HL-60 (cell line): ENCODE results near the gene TOP3A.

Experiments
- DNase-seq, 2 experiments: peaks; one replicate each; pipeline ENCODE4 v3.0.0-alpha.2; 2010 to 2020; ENCODE audit warnings: low read depth in 1 of 2, low spot score in 1 of 2
- H3K27ac ChIP-seq: fragments of 250-450 bp; sonication (Bioruptor Pico); replicated peaks from 2 replicates; pipeline ENCODE4 v1.5.1; 2020; ENCODE audit warnings: mild to moderate bottlenecking, moderate library complexity
- H3K27me3 ChIP-seq: fragments of 250-450 bp; sonication (Bioruptor Pico); 2 replicates; pipeline ENCODE4 v1.5.1; 2021; ENCODE audit warnings: mild to moderate bottlenecking, moderate library complexity; ENCODE audit not compliant: insufficient read depth, poor library complexity, severe bottlenecking
- H3K4me3 ChIP-seq: replicated peaks from 2 replicates; pipeline ENCODE4 v1.5.1; 2011; ENCODE audit warnings: mild to moderate bottlenecking, control low read depth, low read length; ENCODE audit not compliant: insufficient read depth
- GABPA ChIP-seq: IDR thresholded peaks from 2 replicates; pipeline ENCODE4 v1.6.1; 2012; ENCODE audit warnings: low read depth
- POLR2AphosphoS5 ChIP-seq: IDR thresholded peaks from 2 replicates; pipeline ENCODE4 v1.6.1; 2012; ENCODE audit warnings: low read depth
- REST ChIP-seq: IDR thresholded peaks from 2 replicates; pipeline ENCODE4 v1.6.1; 2012; ENCODE audit warnings: low read depth; ENCODE audit not compliant: insufficient replicate concordance
- SPI1 ChIP-seq: IDR thresholded peaks from 2 replicates; pipeline ENCODE4 v1.6.1; 2012; ENCODE audit warnings: low read depth, mild to moderate bottlenecking, borderline replicate concordance
- TF ChIP-seq, protein P1 (sequence below): IDR thresholded peaks from one replicate; pipeline ENCODE4 v1.5.1; 2011; ENCODE audit warnings: low read length, control low read depth, inconsistent platforms; ENCODE audit not compliant: insufficient read depth

The TOP3A gene

DNA sequence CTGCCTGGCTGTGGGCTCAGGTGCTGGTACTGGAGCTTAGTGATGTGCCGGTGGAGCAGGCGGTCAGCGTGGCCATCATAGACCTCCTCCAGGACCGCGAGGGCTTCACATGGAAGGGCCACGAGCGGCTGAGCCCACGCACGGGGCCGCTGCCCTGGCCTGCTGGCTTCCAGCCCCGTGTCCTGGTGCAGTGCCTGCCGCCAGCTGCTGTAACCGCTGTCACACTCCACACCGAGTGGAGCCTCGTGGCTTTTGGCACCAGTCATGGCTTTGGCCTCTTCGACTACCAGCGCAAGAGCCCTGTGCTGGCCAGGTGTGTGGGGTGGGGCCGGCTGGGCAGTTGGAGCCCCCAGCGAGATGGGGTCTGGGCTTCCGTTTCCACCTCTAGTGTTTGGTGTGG is 77.3 kb downstream of the TOP3A start:
- DNase-seq: no peak
- no peak for TF ChIP-seq SPI1
- no peak for TF ChIP-seq POLR2AphosphoS5
- H3K27ac ChIP-seq: no peak overlapping the region
- H3K4me3 ChIP-seq: no peak overlapping the region
- no peaks in the 10 kb centered on the region for H3K27me3 ChIP-seq

DNA sequence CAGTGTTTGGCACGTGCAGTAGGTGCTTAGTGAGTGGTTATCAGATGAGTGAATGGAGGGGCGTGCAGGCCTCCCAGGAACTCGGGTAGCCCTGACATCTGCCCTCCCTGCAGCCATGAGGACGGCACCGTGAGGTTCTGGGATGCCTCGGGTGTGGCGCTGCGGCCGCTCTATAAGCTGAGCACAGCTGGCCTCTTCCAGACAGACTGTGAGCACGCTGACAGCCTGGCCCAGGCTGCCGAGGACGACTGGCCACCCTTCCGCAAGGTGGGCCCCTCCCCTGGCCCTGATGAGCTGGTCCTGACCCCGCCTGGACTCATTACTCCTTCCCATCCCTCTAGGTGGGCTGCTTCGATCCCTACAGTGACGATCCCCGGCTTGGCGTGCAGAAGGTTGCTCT is 78.3 kb downstream of the TOP3A start:
- TF ChIP-seq GABPA (no peak), POLR2AphosphoS5 (no peak), SPI1 (no peak), REST (no peak)
- TF ChIP-seq, protein P1, sequence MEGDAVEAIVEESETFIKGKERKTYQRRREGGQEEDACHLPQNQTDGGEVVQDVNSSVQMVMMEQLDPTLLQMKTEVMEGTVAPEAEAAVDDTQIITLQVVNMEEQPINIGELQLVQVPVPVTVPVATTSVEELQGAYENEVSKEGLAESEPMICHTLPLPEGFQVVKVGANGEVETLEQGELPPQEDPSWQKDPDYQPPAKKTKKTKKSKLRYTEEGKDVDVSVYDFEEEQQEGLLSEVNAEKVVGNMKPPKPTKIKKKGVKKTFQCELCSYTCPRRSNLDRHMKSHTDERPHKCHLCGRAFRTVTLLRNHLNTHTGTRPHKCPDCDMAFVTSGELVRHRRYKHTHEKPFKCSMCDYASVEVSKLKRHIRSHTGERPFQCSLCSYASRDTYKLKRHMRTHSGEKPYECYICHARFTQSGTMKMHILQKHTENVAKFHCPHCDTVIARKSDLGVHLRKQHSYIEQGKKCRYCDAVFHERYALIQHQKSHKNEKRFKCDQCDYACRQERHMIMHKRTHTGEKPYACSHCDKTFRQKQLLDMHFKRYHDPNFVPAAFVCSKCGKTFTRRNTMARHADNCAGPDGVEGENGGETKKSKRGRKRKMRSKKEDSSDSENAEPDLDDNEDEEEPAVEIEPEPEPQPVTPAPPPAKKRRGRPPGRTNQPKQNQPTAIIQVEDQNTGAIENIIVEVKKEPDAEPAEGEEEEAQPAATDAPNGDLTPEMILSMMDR: no peak
- no peaks in the 10 kb centered on the region for H3K27me3 ChIP-seq
- H3K27ac ChIP-seq: no peak overlapping the region
- no peak overlapping the region for H3K4me3 ChIP-seq
- no peak for DNase-seq

DNA sequence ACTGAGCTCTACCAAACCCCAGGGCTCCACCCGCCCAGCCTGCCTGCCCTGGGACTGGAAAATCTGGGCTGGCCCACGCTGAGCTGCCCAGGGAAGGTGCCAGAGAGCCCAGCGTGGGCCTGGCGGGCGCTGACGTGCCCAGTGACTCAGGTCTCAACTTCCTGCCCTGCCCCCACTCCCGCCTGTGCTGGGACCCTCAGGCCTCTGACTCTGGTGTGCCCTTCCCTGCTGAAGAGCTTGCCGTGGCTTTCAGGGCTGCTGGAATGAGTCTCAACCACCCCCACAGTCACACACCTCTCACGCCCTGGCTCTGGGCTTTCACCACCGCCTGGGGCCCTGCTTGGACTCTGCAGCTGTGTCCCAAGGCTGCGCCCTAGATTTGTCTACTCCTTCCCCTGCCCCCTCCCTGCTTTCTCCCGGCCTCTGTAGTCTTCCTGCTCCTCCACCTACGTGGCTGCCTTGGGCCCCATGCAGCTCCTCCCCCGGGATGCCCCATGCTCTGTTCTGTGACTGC is 79.0 kb downstream of the TOP3A start:
- TF ChIP-seq GABPA (no peak), POLR2AphosphoS5 (no peak), SPI1 (no peak), REST (no peak)
- TF ChIP-seq, protein P1: no peak
- no peak overlapping the region for H3K4me3 ChIP-seq
- no peak overlapping the region for H3K27ac ChIP-seq
- no peaks in the 10 kb centered on the region for H3K27me3 ChIP-seq
- no peak for DNase-seq

DNA sequence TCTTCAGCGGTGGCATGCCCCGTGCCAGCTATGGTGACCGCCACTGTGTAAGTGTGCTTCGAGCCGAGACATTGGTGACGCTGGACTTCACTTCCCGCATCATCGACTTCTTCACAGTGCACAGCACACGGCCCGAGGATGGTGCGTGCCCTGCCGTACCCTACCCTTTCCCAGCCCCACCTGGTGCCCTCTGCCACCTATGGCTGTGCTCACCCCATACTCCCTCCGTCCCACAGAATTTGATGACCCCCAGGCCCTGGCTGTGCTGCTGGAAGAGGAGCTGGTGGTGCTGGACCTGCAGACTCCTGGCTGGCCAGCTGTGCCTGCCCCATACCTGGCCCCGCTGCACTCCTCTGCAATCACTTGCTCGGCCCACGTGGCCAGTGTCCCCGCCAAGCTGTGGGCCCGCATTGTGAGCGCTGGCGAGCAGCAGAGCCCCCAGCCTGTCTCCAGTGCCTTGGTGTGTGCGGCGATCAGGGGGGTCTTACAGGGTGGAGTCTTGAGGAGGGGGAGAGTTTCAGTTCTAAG is 79.9 kb downstream of the TOP3A start:
- H3K27me3 ChIP-seq: no peaks in the 10 kb centered on the region
- H3K4me3 ChIP-seq: no peak overlapping the region
- no peak for DNase-seq
- TF ChIP-seq POLR2AphosphoS5 (no peak), REST (no peak), GABPA (no peak), SPI1 (no peak)
- TF ChIP-seq, protein P1: no peak
- no peak overlapping the region for H3K27ac ChIP-seq
